HG03469 (cell line): ENCODE measurements around the gene C1orf141.
"Not testable (repeated sequence)": the region's sequence is repeated elsewhere in the genome, so short reads cannot be mapped to it uniquely, and the experiment has no call there.

ENCODE experiments used
- ATAC-seq: cut with Tn5 transposase; IDR thresholded peaks from one replicate; pipeline ENCODE4 v1.9.1; 2021; ENCODE audit warnings: mild to moderate bottlenecking, moderate library complexity, moderate number of reproducible peaks; ENCODE audit not compliant: unreplicated experiment

Gene C1orf141

DNA sequence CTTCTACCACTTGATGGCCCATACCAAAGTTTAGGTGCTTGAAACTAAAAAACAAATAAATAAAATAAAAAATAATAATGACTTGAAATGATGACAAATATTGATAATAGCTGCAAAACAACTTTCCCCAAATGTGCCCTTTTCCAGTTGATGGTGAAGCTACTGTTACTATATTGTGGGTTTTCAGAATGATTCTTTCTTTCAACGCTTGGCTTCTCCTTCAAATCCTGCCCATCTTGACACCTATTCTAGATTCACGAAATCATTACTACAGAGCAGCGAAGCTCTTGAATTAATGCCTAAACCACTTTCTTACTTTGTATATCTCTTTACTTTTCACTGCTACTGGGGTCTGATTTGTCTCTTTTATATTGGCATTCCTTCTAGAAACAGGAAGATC is 9.2 kb upstream of the C1orf141 start:
- ATAC-seq, result no peak

DNA sequence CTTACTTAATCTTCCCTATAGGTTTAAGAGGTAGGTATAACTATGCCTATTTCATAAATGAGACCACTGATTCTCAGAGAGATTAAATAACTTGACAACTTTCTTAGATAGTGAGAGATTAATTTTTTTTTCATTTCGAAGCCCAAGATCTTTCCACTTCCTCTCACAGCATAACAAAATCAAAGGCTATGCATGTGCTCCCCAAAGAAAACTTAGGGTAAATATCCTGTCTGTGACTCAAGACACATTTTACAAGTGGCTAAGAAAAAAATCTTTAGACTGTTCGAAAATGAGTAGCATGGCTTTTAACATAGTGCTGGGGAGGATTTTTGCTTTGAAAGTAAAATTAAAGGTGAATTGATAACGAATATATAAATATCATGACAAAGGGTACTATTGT is 8.2 kb upstream of the C1orf141 start:
- no peak for ATAC-seq

DNA sequence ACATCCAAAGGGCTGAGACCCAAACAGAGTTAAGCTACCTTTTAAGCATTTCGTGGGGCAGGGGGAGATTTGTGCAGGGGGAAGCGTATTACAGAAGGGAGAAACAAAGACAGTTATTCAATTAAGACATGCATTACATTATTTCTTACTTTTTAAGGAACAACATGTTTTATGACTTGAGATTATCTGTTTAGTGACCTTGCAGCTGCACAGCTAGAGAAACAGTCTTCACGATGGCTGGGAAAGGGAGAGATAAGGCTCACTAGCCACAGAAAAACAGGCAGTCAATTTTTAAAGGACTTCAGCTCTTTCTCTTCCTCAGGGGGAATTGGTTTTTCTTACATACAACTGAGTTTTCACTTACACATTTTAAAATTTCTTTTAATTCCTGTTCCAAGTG is 7.1 kb upstream of the C1orf141 start:
- not testable (repeated sequence) for ATAC-seq

DNA sequence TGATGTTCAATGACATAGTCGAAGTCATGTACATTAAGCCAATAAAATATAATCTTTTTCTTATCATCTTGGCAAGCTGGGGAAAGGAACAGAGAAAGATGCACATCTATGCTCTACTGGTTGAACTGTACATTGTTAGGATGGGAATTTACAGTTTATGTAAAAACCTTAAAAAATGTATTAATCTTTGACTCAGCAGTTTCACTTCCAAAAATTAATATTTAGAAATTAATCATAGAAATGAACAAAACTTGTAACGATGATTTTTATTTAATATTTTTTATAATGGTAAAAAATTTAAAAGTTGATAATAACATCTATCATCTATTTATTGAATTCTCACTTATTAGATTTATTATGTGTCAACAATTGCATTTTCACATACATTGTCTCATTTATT is 5.7 kb upstream of the C1orf141 start:
- ATAC-seq, result no peak

DNA sequence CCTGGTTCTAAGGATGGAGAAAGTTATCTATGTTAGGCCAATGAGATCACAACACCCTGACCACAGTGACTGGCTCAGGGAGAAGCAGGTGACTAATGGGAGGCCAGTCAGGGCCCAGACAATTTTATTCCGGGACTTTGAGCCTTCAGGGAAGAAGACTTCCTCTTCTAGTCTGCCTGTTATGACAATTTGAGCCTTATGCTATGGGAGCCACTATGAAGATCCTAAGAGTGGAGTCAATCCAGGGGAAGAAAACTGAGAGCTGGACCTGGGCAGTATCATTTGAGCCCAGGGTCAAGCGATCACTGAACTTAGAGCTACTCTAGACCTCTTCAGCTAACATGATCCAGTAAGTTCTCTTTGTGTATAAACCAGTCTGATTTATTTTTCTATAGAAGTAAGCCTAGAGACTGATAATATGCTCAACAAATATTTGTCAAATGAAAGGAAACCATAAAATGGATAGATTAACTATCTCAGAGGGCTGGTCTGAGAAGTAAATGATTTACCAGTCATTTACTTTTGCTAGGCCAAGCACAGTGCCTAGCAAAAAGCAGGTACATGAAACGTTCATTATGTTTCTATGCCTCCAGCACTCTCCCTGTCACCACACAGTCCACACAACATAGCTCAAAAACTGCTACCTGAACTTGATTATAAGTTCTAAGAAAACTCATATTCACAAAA is 4.2 kb upstream of the C1orf141 start:
- no peak for ATAC-seq

DNA sequence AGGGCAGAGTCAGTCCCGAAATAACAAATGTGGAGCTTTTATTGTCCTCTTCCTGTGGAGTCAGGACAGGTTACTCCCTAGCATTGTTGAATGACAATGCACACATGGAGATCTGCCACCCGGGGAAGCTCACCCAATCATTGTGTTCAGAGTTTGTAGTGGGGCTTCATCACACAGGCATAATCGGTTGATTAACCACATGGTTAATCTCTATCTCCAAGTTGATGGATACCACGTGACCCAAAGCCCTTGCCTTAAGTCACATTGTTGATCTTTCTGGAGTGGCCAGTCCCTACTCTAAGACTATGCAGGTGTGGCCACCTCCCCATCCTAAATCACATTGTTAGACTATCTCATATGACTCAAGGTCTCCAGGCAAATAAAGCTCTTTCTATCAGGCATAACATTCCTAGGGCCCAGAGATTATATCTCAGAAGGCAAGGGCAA is 2.6 kb upstream of the C1orf141 start:
- ATAC-seq, result no peak

DNA sequence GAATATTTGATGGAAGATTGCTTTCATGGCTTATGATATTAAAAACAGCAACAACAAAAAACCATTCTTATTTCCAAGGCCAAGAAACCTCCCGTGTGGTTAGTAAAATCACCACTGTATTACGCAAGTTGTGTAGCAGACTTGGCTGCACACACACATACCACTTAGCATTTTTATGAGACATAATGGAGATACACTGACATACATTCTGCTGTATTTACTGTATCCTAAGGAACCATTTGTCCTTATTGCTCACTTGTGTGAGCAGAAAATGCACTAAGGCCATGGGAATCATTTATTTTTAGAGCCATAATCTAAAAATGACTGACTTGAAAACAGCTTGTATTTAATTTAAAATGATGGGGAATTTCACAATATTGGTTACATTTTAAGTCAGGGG is 584 bp upstream of the C1orf141 start:
- ATAC-seq, result no peak

DNA sequence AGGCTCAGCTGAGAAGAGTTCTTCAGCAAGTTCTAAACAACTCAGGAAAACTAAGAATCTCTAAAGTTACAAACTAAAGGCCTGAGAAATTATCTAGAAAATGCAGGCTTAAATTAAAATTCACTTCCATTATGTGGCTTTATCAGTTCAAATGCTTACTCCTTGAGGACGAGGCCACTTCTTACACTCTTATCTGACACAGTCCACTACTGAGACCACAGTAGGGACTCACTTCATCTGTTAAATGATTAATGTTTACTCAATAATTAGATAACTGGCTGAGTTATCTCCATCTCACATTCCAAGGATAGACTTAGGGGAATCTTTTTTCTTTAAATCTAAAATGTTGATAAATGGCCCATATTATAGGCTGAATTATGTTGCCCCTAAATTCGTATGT is 1.6 kb downstream of the C1orf141 start:
- no peak for ATAC-seq

DNA sequence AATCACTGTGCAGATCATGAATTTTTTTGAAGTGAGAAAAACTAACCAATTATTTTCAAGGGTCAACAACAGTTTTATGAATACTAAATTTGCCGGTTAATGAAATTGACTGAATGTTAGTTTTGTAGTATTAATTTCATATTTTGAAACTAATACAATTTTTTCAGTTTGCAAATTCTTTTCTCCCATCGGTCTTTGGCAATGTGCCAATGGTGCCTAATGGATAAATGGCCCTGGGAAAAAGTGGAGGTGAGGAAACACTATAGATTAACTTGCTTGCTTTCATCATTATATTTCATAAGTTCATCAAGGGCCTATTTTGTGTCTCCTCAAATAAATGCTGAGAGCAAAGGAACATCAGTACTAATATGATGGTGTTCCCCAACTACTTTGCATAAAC is 4.1 kb downstream of the C1orf141 start:
- no peak for ATAC-seq

DNA sequence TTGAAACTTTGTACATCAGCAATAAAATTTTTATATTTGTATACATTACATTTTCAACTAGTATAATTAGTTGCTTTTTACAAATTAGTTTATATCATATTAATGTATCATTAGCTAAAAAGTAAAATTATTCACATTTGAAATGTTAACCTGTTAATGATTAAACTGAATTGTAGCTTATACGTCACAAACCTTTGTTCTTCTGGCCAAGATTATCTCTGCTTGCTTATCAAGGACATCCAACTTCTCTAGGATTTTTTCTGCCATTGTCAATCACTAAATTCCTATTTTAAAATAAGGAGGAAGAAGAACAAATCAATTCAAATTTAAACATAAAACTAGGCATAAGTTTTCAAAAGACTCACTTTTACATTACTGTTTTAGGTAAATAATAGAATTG is 7.8 kb downstream of the C1orf141 start:
- no peak for ATAC-seq

DNA sequence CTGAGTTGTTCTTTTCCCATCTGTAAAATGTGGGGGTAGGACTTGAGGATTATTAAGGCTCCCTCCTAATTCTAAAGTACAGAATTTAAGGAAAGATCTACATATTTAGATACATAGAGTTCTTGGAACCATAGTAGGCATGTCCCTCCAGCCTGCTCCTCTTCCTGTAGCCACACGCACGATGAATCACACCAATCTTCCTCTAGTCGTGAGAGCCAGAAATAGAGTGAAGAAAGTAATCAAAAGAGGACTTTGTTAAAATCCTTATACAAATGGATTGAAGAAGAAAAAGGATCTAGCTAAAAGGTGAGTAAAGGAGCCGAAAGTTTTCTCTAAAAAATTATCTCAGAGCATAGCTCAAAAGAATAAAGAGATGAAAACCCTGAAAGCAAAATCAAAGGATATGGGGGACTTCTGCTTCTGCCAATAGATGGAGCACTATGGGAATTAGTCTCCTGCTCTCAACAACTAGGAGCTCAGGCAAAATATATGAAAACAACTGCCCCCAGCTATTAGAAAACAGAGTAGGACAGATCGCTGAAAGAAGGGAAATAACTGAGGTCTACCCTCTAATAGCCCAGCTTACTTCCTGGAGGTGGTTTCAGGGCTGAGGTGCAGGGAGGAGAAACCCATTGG is 8.5 kb downstream of the C1orf141 start:
- ATAC-seq, result no peak

DNA sequence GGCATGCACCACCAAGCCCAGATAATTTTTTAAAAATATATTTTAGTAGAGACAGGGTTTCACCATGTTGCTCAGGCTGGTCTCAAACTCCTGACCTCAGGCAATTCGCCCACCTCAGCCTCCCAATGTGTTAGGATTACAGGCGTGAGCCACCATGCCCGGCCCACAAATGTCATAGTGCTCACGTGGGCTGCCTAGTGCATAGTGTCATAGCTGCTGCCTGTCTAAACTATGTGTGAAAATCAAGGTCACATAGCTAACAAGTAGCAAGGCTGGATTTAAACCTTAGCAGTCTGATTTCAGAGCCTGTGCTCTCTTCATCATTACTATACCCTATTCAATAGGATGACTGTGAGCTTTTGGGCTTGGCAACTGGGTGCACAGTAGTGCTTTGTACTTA is 10.3 kb downstream of the C1orf141 start:
- no peak for ATAC-seq

DNA sequence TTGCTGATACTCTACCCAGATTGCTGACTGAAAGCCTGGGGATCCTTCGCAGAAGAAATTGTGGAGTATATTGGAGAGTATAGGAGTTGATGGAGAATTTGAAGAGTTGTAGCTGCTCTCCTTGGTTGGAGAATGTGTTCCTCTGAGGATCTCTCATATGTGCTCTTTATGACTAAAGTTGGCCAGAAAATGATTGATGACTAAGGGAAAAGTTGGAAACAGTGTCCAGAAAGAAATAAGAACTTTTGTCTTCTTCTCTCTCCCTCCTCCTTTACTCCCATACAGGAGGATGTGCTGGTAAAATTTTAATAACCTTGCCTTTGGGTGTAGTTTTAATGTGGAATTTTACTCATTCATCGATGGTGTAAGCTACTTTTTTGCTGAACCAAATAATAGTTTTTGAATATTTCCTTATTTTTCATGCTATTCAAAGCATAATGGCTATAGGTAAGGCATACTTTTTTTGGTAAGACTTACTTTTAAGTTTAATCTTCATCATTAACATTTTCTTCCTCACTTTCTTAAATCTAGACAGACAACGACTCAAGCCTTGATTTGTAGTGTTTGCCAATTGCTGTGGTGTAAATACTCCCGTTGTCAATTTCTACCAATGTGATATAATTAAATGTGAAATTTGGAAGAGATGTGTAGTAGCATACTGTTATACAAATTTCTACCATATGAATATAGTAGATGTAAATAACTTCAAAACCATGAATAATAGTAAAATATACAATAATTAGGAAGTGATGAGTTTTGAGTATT is 13.7 kb downstream of the C1orf141 start:
- no peak for ATAC-seq

DNA sequence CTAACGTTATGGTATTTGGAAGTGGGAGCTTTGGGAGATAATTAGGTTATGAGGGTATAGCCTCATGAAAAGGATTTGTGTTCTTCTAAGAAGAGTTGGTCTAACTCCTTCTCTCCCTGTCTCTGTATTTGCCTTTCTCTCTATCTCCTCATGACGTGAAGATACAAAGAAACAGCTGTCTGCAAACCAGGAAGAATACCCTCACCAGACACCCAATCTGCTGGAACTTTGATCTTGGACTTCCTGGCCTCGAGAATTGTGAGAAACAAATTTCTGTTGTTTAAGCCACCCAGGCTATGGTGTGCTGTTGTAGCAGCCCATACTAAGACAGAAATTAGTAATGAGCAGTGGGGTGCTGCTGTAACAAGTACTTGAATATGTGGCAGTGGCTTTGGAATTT is 16.1 kb downstream of the C1orf141 start:
- no peak for ATAC-seq

DNA sequence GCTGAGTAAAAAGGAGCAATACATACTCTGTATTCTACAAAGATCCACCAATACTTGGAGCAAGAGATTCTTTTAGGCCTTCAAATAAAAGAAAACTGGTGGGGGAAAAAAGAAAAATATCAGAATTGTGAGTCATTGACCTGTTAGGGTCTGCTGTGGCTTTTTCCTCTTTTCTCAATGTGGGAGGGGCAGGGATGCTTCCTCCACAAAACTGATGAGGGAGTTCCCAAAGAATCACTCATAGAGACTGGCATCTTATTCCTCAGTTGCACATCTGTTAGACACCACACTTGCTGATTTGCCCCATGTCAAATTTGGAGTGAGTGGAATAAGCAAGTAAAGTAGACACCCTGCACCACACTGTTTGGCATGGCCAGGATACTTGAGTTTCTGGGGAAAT is 16.6 kb downstream of the C1orf141 start:
- ATAC-seq, result no peak

DNA sequence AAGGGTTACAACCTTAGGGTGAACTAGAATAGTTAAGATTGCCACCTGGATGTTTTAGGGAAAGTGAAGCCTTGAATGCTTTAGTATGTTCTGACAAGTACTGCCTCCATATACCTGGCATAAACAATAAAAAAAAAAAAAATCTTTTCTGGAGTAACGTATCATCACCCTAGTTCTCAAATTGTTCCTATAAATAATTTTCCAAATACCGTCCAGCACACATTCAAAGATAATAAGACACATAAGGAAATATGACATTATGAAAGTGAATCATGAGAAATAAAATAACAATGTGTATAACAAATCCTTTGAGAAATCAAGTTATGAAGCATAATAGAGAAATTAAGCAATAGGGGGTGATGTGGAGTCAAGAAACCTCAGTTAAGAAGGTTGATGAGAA is 20.6 kb downstream of the C1orf141 start:
- no peak for ATAC-seq

DNA sequence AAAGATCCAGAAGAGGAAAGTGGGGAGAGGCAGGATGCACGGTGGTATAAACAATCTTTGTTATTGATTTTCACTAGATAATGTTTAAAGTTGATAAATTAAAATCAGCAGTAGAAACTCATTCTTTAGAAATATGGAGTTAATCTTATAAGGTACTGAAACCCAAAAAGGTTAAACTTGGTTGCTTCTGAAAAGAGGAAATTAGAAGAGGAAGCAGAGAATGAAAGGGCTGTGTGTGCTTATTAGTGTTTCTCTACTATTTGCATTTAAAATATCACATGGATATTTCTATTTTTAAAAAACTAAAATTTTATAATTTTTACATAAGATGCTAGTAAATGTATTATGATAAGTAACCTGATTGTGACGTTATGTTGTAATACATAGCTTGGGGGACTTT is 24.4 kb downstream of the C1orf141 start:
- ATAC-seq, result peak; percentile 44

DNA sequence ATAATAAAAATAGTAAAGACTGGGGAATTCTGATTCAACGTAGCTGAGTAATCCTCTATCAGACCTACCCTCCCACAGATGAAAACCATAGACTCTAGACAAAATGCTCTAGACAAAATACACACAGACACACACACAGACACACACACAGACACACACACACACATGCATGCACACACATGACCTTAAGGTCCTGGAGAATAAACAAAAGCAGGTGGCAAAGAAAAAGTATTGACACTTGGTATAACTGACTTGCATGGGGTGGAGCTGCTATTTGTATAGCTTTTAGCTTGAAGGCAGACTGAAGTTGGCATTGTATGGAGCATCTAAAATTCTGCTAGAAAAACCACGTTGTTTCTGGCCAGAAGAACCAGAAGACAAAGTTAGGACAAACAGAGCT is 29.3 kb downstream of the C1orf141 start:
- no peak for ATAC-seq

DNA sequence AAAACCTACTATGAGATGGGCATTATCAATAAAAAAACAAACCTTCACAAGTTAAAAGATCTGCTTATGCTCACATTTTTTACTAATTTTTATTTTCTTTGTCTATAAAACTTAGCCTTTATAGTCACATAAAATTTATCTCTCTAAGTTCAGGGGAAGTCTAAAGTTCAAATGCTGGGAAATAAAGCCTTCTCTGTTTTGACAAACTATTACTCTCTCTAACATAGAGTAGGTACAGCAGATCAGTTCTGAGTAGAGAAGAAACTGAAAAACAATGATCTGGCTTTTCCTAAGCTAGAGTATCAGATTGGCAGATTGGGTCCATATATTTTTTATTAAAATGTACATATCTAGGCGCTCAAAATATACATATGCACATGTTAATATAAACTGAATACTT is 31.2 kb downstream of the C1orf141 start:
- no peak for ATAC-seq

DNA sequence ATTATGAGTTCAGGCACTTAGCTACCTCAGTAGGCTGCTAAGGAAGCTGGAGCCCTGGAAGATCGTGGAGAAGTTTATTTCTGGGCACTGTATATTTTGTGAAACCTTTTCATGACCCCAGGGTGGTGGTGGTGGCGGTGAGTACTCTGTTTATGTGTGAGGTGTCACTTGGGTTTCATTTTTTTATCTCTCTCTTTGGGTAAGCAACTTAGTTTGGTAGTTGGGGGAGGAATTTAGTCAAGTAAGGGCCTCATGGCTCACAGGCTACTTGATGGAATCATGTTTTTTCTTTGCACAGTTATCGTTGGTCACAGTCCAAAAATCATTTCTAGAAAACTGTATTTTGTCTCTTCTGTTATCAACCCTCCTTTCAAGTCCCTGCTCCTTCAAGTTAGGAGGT is 33.9 kb downstream of the C1orf141 start:
- ATAC-seq, result no peak

DNA sequence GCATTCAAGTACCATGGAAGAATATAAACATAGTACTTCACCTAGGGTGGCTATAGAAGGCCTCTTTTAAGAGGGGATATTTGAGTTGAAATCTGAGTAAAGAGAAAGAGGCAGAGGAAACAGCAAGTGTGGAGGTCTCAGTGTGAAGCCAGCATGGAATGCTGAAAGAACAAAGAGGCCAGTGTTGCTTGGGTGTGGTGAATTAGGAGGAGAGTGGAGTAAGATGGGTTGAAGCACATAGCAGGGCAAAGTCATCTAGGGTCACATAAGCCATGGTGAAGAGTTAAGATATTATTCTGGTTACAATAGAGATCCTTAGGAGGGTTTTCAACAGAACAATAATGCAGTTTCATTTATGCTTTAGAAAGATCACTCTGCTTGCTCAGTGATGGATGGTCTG is 37.5 kb downstream of the C1orf141 start:
- ATAC-seq, result no peak

DNA sequence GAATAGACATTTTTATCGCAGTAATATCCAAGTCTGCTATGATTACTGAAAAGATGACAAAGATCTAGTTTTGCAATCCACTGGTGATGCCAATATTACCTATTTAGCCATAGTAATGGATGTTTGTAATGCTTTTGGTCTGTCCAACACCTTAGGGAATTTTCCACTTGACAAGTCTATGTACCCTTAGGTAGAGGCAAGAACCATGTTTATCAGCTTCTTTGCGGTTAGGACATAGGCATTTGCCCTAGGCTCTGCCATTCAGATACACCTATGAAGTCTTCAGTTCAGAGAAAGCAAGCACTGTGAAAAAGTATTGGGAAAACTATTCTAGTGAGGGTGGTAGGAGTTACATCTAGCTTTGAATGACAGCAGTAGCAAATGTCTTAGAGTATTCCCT is 40.6 kb downstream of the C1orf141 start:
- no peak for ATAC-seq
